ENCODE data around the gene POT1. TPM values are rescaled to one million over a fixed set of nuclear protein-coding genes. Genes with fewer than 3 reads are reported as not detected.
"Not testable (repeated sequence)": the region's sequence is repeated elsewhere in the genome, so short reads cannot be mapped to it uniquely, and the experiment has no call there.

POT1 gene
- total and polyA plus RNA-seq, 2 of the 4 experiments (the other 2 are of a cell fraction): 12.7 to 28.5 TPM

DNA sequence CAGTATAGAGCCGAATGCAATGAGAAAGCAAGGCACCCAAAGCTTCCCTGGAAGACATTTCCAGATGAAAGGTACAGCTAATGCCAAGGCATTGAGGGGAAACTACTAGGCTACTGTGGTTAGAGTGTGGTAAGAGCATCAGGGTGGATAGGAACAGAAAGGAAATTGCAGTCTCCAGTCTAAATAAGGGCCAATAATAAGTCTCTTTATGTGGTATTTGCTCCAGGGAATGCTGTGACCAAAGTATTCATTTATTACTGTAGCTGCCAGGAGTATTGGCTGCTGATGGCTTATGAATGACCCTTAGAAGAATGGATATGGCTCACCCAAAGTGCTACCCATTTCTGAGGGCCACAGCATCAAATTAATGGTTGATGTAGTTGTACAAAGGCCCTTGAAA is 30.1 kb upstream of the POT1 start:
- in situ Hi-C loops (cut with MboI; ENCODE audit: low sequenced_read_pairs): no loop called here
- no peak overlapping the region for H2BK120ac ChIP-seq (ENCODE audit: low read depth, low read length)
- H2BK15ac ChIP-seq (ENCODE audit: low read depth, low read length): no peak overlapping the region
- no peaks in the 10 kb centered on the region; the same call in 1 of the 2 replicates for H3K9me3 ChIP-seq (ENCODE audit: control insufficient read depth, insufficient read depth, low read length)
- dilution Hi-C loops (cut with HindIII; ENCODE audit: low sequenced_read_pairs, unreplicated experiment): no loop called here
- H3K9me1 ChIP-seq (ENCODE audit: insufficient read depth, low read length): no peaks in the 10 kb centered on the region
- no peak overlapping the region for H3K14ac ChIP-seq (replicated peaks; ENCODE audit: low read depth, low read length)
- no peak overlapping the region for H3K56ac ChIP-seq (ENCODE audit: extremely low read depth, insufficient read depth, low read length)
- no peak overlapping the region for H3K4ac ChIP-seq (ENCODE audit: low read depth, low read length)
- BruUV-seq (replicated peaks): no TSS peak
- TF ChIP-seq SMC3 (IDR thresholded peaks at IDR 0.05; ENCODE audit: low read depth, low read length) (no peak), MAFK (IDR thresholded peaks at IDR 0.05; ENCODE audit: low read depth, low read length) (no peak)
- TF ChIP-seq, protein P1, sequence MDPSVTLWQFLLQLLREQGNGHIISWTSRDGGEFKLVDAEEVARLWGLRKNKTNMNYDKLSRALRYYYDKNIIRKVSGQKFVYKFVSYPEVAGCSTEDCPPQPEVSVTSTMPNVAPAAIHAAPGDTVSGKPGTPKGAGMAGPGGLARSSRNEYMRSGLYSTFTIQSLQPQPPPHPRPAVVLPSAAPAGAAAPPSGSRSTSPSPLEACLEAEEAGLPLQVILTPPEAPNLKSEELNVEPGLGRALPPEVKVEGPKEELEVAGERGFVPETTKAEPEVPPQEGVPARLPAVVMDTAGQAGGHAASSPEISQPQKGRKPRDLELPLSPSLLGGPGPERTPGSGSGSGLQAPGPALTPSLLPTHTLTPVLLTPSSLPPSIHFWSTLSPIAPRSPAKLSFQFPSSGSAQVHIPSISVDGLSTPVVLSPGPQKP (IDR thresholded peaks at IDR 0.05; ENCODE audit: borderline replicate concordance, low read depth, low read length): no peak
- WGBS, 2 experiments (ENCODE audit: extremely low coverage in 2 of 2, insufficient read length in 1 of 2): no CpG with 5 or more reads among the region's 1 CpG
- H3K18ac ChIP-seq (ENCODE audit: low read depth, low read length): no peak overlapping the region
- H3K36me3 ChIP-seq (ENCODE audit: control insufficient read depth, insufficient read depth, low read length): no peaks in the 10 kb centered on the region
- ATAC-seq (ENCODE audit: low read depth): no peak
- H2AK9ac ChIP-seq (replicated peaks; ENCODE audit: low read depth, low read length, poor library complexity): no peak overlapping the region
- H4K5ac ChIP-seq (ENCODE audit: low read depth, low read length): no peak overlapping the region
- CTCF ChIA-PET: no interaction called here
- no peak overlapping the region for H3K4me2 ChIP-seq (ENCODE audit: low read depth, low read length)
- H3K27me3 ChIP-seq (ENCODE audit: control insufficient read depth, insufficient read depth, low read length): no peaks in the 10 kb centered on the region; the same call in 1 of the 2 replicates
- POLR2A ChIA-PET (ENCODE audit: unreplicated experiment): no interaction called here
- H4K91ac ChIP-seq (ENCODE audit: insufficient read depth, low read depth, low read length): no peak overlapping the region
- H3K79me1 ChIP-seq (ENCODE audit: low read depth in 1 of 2, low read length in 2 of 2): no peaks in the 10 kb centered on the region
- no peak overlapping the region for H3K9ac ChIP-seq (ENCODE audit: low read depth, low read length)
- DNase-seq: no peak
- no peak overlapping the region for H3K27ac ChIP-seq (ENCODE audit: insufficient read depth, low read length)
- H2BK20ac ChIP-seq (ENCODE audit: low read depth, low read length): no peak overlapping the region
- H3K4me1 ChIP-seq (ENCODE audit: control insufficient read depth, insufficient read depth, low read length): no peaks in the 10 kb centered on the region
- intact Hi-C loops (cut with micrococcal nuclease): no loop called here
- no peak overlapping the region for H4K8ac ChIP-seq (ENCODE audit: low read depth in 2 of 2, low read length in 2 of 2)
- H2AFZ ChIP-seq (replicated peaks; ENCODE audit: low read length, poor library complexity): no peak overlapping the region
- H2BK5ac ChIP-seq (ENCODE audit: low read depth, low read length, poor library complexity, severe bottlenecking): no peak overlapping the region
- no peak overlapping the region for H3K4me3 ChIP-seq (ENCODE audit: insufficient read depth, low read depth, low read length)
- no peaks in the 10 kb centered on the region for H4K20me1 ChIP-seq (ENCODE audit: insufficient read depth, low read length)
- H3K23ac ChIP-seq (ENCODE audit: low read depth, low read length): no peak overlapping the region
- H2AK5ac ChIP-seq (ENCODE audit: low read depth, low read length): no peak overlapping the region

DNA sequence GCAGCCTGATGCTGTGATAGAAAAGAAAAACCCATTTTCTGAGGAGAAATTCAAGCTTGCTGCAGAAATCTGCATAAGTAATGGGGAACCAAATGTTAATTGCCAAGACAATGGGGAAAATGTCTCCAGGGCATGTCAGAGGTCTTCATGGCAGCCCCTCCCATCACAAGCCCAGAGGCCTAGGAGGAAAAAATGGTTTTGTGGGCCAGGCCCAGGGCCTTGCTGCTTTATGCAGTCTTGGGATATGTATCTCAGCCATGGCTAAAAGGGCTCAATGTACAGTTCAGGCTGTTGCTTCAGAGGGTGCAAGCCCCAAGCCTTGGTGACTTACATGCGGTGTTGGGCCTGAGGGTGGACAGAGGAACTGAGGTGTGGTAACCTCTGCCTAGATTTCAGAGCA is 28.3 kb upstream of the POT1 start:
- dilution Hi-C loops (cut with HindIII; ENCODE audit: low sequenced_read_pairs, unreplicated experiment); H4K5ac ChIP-seq (ENCODE audit: low read depth, low read length); H4K20me1 ChIP-seq (ENCODE audit: insufficient read depth, low read length); H3K4me2 ChIP-seq (ENCODE audit: low read depth, low read length); H3K18ac ChIP-seq (ENCODE audit: low read depth, low read length); H3K4ac ChIP-seq (ENCODE audit: low read depth, low read length); H3K4me1 ChIP-seq (ENCODE audit: control insufficient read depth, insufficient read depth, low read length); H3K27ac ChIP-seq (ENCODE audit: insufficient read depth, low read length); H3K14ac ChIP-seq (replicated peaks; ENCODE audit: low read depth, low read length); H4K91ac ChIP-seq (ENCODE audit: insufficient read depth, low read depth, low read length); H3K9ac ChIP-seq (ENCODE audit: low read depth, low read length); H2BK20ac ChIP-seq (ENCODE audit: low read depth, low read length); H2AFZ ChIP-seq (replicated peaks; ENCODE audit: low read length, poor library complexity); H3K56ac ChIP-seq (ENCODE audit: extremely low read depth, insufficient read depth, low read length); H2BK120ac ChIP-seq (ENCODE audit: low read depth, low read length); ATAC-seq (ENCODE audit: low read depth); H2BK5ac ChIP-seq (ENCODE audit: low read depth, low read length, poor library complexity, severe bottlenecking); CTCF ChIA-PET; BruUV-seq (replicated peaks); DNase-seq; H3K9me1 ChIP-seq (ENCODE audit: insufficient read depth, low read length); H4K8ac ChIP-seq (ENCODE audit: low read depth in 2 of 2, low read length in 2 of 2); in situ Hi-C loops (cut with MboI; ENCODE audit: low sequenced_read_pairs); H3K79me1 ChIP-seq (ENCODE audit: low read depth in 1 of 2, low read length in 2 of 2); POLR2A ChIA-PET (ENCODE audit: unreplicated experiment); H3K36me3 ChIP-seq (ENCODE audit: control insufficient read depth, insufficient read depth, low read length); H3K4me3 ChIP-seq (ENCODE audit: insufficient read depth, low read depth, low read length); H3K9me3 ChIP-seq (ENCODE audit: control insufficient read depth, insufficient read depth, low read length); H3K27me3 ChIP-seq (ENCODE audit: control insufficient read depth, insufficient read depth, low read length); H2AK5ac ChIP-seq (ENCODE audit: low read depth, low read length); H3K23ac ChIP-seq (ENCODE audit: low read depth, low read length); H2BK15ac ChIP-seq (ENCODE audit: low read depth, low read length); H2AK9ac ChIP-seq (replicated peaks; ENCODE audit: low read depth, low read length, poor library complexity); intact Hi-C loops (cut with micrococcal nuclease): not testable (repeated sequence)
- WGBS, 2 experiments (ENCODE audit: extremely low coverage in 2 of 2, insufficient read length in 1 of 2): no CpG with 5 or more reads among the region's 1 CpG

All from IMR-90 (cell line).